Fibroblast of peridontal ligament (primary cell): ENCODE data around the gene PICALM.
A peak's percentile ranks its signal among the peaks of the same experiment; 100 is the strongest.
"Not testable (repeated sequence)": the region's sequence is repeated elsewhere in the genome, so short reads cannot be mapped to it uniquely, and the experiment has no call there.

Experiments used
- DNase-seq: peaks from one replicate; pipeline ENCODE4 v3.0.0-alpha.2; 2010; ENCODE audit errors: extremely low read depth

The PICALM gene

GRCh38 chr11:86068951-86069407 is at the start of gene PICALM:
TSS of gene PICALM (minus strand) at chr11:86069084. CDS start at chr11:86068780, 304 bp downstream.
- DNase-seq = peak; percentile 96

- DNase-seq = no peak
Measured at GRCh38 chr11:86118253-86118652, 49.4 kb upstream of the PICALM start.

- no peak for DNase-seq
Measured at GRCh38 chr11:86117712-86118063, 48.8 kb upstream of the PICALM start.

GRCh38 chr11:86117001-86117711 is 48.3 kb upstream of the PICALM start:
- DNase-seq = no peak

GRCh38 chr11:86116386-86116726 is 47.5 kb upstream of the PICALM start:
- peak; percentile 25 for DNase-seq

- no peak for DNase-seq
Measured at GRCh38 chr11:86115542-86116385, 46.9 kb upstream of the PICALM start.

- DNase-seq = no peak
Measured at GRCh38 chr11:86108890-86109638, 40.2 kb upstream of the PICALM start.

GRCh38 chr11:86108191-86108590 is 39.3 kb upstream of the PICALM start:
- no peak for DNase-seq

GRCh38 chr11:86106916-86107315 is 38.0 kb upstream of the PICALM start:
- peak; percentile 61 for DNase-seq

GRCh38 chr11:86106031-86106430 is 37.1 kb upstream of the PICALM start:
- DNase-seq = not testable (repeated sequence)

GRCh38 chr11:86105601-86106000 is 36.7 kb upstream of the PICALM start:
- not testable (repeated sequence) for DNase-seq

- no peak for DNase-seq
Measured at GRCh38 chr11:86103808-86104207, 34.9 kb upstream of the PICALM start.

- no peak for DNase-seq
Measured at GRCh38 chr11:86101941-86102407, 33.1 kb upstream of the PICALM start.

GRCh38 chr11:86101493-86101892 is 32.6 kb upstream of the PICALM start:
- DNase-seq = no peak

GRCh38 chr11:86099874-86100273 is 31.0 kb upstream of the PICALM start:
- DNase-seq = peak; percentile 20

- no peak for DNase-seq
Measured at GRCh38 chr11:86097980-86098379, 29.1 kb upstream of the PICALM start.

- DNase-seq = peak; percentile 93
Measured at GRCh38 chr11:86091566-86091965, 22.7 kb upstream of the PICALM start.

GRCh38 chr11:86091086-86091485 is 22.2 kb upstream of the PICALM start:
- no peak for DNase-seq

- peak; percentile 85 for DNase-seq
Measured at GRCh38 chr11:86089659-86090058, 20.8 kb upstream of the PICALM start.

- DNase-seq = not testable (repeated sequence)
Measured at GRCh38 chr11:86087688-86088087, 18.8 kb upstream of the PICALM start.

- no peak for DNase-seq
Measured at GRCh38 chr11:86087256-86087655, 18.4 kb upstream of the PICALM start.

GRCh38 chr11:86081455-86081854 is 12.6 kb upstream of the PICALM start:
- no peak for DNase-seq
